Urinary bladder (tissue), 4 donors: Measurements from ENCODE around the gene KLHL8. TPM values are rescaled to one million over a fixed set of nuclear protein-coding genes. Genes with fewer than 3 reads are reported as not detected.
"Not testable (repeated sequence)": the region's sequence is repeated elsewhere in the genome, so short reads cannot be mapped to it uniquely, and the experiment has no call there.

Experiments used
- DNase-seq: peaks from one replicate; pipeline ENCODE4 v3.0.0-alpha.2; 2015; ENCODE audit errors: extremely low spot score
- H3K27ac ChIP-seq: one replicate; pipeline ENCODE4 v1.5.1; 2013; ENCODE audit warnings: low read depth, mild to moderate bottlenecking, moderate library complexity
- H3K36me3 ChIP-seq: one replicate; pipeline ENCODE4 v1.6.1; 2013; ENCODE audit warnings: mild to moderate bottlenecking, moderate library complexity; ENCODE audit not compliant: insufficient read depth
- H3K4me1 ChIP-seq: one replicate; pipeline ENCODE4 v1.6.1; 2013; ENCODE audit warnings: mild to moderate bottlenecking, moderate library complexity; ENCODE audit not compliant: insufficient read depth
- H3K4me3 ChIP-seq: one replicate; pipeline ENCODE4 v1.5.1; 2013; ENCODE audit warnings: low read depth, low read length
- WGBS: extraction: QIAGEN DNeasy Blood & Tissue Kit; methylation state at CpG from one replicate; pipeline ENCODE4 v1.1.7; 2013; 5-methylcytosine and 5-hydroxymethylcytosine counted together
- polyA plus RNA-seq: library from polyadenylated mRNA; stranded (reverse); fragments of 200-250 nt; gene quantifications from one replicate; pipeline ENCODE4 v1.2.3, GENCODE V29; 2013
- total RNA-seq: library from RNA; depleted of rRNA; stranded (reverse); fragments of >200 nt; gene quantifications from one replicate; pipeline ENCODE4 v1.2.3, GENCODE V29; 2014
- donor health status: healthy with polysubstance abuse.
- donor health status: healthy.

The KLHL8 gene
- total and polyA plus RNA-seq, 2 donors, result 7.2 to 32.7 TPM

DNA sequence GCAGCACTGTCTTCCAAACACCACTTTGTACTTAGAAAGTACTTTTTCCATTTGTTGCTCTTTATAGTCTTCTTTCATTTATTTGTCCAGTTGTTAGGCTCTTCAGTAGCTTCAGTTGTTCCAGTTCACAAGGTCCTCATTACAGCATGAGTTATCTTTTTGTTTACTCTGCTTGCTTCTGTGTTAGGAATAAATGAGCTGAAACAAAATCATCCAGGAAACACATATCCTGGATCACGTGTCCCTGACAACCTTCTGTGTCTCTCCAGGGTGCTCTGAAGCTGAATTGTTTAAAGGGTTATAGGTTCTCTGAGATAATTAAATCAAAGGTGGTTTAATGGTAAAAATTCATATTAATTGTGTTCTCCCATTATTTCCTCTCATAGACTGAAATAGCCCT is 19.9 kb upstream of the KLHL8 start:
- Histone ChIP-seq H3K4me3 (no peak overlapping the region), H3K27ac (no peak overlapping the region), H3K4me1 (no peaks in the 10 kb centered on the region), H3K36me3 (no peaks in the 10 kb centered on the region)
- no peak for DNase-seq
- WGBS, result 26% methylated on average over 1 of the region's 1 CpG

DNA sequence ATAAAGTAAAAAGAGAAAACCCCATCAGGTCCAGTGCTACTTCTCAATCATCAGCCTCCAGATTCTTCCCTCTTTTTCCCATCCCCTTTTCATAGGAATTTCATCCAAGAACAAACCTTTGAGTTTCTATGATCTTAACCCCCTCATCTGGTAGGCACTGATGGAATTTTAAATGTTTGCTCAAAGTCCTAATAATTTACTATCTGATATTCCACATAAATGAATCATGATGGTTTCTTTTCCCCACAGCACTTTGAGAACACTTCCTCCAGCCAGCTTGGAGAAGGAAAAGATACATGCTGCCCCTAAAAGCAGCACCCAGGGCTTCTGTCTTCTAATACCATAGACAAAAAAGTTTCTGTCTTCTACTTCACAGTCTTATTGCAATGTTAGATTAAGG is 19.4 kb upstream of the KLHL8 start:
- no peak overlapping the region for H3K27ac ChIP-seq
- H3K4me3 ChIP-seq, result no peak overlapping the region
- no peak for DNase-seq
- H3K36me3 ChIP-seq, result no peaks in the 10 kb centered on the region
- H3K4me1 ChIP-seq, result no peaks in the 10 kb centered on the region

DNA sequence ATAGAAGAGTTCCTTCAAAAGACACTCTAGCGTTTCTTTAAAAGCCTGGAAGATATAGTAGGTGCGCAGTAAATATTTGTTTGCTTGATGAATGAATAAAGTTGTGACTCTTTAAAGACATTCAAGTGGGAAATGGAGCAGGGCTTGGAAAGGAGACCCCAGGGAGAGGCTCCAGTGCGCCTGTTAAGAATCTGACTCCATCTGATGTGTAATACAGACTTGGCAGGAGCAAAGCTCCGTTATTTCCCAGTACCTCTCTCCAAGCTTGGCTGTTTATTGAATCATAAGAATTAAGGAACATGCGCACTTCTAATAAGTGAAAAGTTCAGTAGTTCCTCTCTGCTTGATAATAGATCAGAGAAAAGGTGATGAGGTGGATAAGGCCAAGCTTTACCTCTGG is 18.8 kb upstream of the KLHL8 start:
- Histone ChIP-seq H3K4me1 (no peaks in the 10 kb centered on the region), H3K36me3 (no peaks in the 10 kb centered on the region), H3K4me3 (no peak overlapping the region), H3K27ac (no peak overlapping the region)
- WGBS, result 83% methylated on average over 5 of the region's 5 CpGs
- DNase-seq, result no peak

DNA sequence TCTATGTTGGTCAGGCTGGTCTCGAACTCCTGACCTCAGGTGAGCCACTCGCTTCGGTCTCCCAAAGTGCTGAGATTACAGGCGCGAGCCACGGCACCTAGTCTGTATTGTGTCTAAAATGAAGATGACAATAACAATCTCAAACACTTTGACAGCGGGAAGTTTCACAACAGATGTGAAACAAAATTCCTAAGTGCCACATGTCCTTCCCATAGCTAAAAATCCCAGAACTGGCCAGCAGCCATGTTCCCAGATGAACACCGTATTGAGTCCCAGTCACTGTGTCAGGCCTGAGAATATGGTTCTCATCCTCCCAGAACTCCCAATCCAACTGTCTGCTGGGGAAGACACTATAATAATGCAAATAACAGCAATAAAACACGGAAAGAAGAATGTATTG is 16.4 kb upstream of the KLHL8 start:
- Histone ChIP-seq H3K4me1 (no peaks in the 10 kb centered on the region), H3K36me3 (no peaks in the 10 kb centered on the region), H3K4me3 (no peak overlapping the region), H3K27ac (no peak overlapping the region)
- DNase-seq, result no peak
- 85% methylated on average over 9 of the region's 9 CpGs for WGBS

DNA sequence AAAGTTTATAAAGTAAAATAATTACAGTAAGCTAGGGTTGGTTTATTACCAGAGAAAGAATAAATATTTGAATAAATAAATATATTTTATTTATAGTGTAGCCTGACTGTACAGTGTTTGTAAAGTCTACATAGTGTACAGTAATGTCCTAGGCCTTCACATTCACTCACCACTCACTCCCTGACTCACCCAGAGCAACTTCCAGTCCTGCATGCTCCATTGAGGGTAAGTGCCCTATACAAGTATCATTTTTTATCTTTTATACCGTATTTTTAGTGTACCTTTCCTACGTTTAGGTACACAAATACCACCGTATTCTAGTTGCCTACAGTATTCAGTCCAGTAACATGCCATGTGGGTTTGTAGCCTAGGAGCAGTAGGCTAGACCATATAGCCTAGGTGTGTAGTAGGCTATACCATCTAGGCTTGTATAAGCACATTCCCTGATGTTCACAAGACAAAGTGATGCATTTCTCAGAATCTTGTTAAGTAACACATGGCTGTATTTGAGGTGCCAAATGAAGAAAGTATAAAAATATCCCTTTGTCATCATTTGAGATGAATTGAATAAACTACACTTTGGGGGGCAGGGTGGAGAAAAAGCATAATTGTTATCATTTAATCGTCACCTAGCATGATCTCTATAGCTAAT is 14.7 kb upstream of the KLHL8 start:
- peak overlapping the region; percentile 39 for H3K4me3 ChIP-seq
- 48% methylated on average over 4 of the region's 4 CpGs for WGBS
- no peaks in the 10 kb centered on the region for H3K4me1 ChIP-seq
- DNase-seq, result no peak
- no peaks in the 10 kb centered on the region for H3K36me3 ChIP-seq
- no peak overlapping the region for H3K27ac ChIP-seq

DNA sequence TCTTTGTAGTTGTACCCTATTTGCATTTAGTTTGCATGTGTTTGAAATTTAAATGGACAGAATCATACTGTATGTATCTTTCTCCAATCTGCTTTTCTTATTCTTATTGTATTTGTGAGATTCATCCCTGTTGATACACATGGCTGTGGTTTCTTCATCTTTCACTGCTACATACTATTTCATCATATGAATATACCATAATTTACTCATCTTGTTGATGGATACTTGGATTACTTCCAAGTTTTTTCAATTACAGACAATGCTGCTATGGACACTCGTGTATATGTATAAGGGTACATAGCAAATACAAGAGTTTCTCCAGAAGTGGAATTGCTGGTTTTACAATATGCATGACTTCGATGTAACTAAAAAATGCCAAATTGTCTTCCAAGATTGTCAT is 11.8 kb upstream of the KLHL8 start:
- H3K4me1 ChIP-seq, result no peaks in the 10 kb centered on the region
- H3K27ac ChIP-seq, result no peak overlapping the region
- WGBS, result 81% methylated on average over 2 of the region's 2 CpGs
- DNase-seq, result no peak
- H3K36me3 ChIP-seq, result no peaks in the 10 kb centered on the region
- H3K4me3 ChIP-seq, result no peak overlapping the region

DNA sequence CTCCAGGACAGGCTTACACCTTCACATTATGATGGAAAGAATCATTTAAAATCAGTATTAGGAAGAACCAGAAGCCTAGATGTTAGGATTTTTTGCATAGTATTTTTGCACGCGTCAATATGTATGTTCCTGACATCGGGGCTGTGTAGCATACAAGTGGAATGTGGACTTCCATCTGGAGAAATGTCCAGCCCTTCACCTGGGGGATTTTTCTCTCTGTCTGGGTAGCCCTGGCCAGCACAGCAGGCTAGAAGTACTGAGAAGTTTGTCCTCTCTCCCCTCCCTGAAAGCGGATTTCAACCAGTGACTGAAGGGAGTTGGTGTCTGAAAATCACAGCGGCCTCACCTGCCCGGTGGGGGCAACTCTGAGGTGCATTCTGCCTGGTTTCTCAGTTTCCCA is 10.4 kb upstream of the KLHL8 start:
- WGBS, result 82% methylated on average over 6 of the region's 6 CpGs
- H3K4me3 ChIP-seq, result no peak overlapping the region
- H3K27ac ChIP-seq, result no peak overlapping the region
- no peaks in the 10 kb centered on the region for H3K4me1 ChIP-seq
- DNase-seq, result no peak
- H3K36me3 ChIP-seq, result no peaks in the 10 kb centered on the region

DNA sequence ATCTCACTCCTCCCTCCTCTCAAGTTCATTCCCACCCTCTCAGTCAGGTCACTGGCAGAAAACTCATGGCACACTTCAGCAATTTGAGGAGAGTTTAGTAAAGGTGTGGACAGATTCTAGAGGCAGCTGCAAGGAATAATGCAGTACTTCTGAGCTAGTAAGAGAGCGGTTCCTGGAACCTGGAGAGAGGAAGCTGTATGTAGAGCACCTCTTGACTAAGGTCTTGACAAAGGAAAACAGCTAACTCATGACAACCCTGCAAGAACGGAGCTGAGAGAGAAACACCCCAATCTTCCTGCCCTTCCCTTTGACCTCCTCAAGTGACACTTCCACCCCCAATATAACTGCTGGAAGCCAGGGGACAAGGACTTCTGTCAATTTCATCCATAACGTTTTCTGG is 9.6 kb upstream of the KLHL8 start:
- Histone ChIP-seq H3K4me1 (no peaks in the 10 kb centered on the region), H3K36me3 (no peaks in the 10 kb centered on the region), H3K4me3 (no peak overlapping the region), H3K27ac (no peak overlapping the region)
- DNase-seq, result no peak
- 73% methylated on average over 3 of the region's 3 CpGs for WGBS

DNA sequence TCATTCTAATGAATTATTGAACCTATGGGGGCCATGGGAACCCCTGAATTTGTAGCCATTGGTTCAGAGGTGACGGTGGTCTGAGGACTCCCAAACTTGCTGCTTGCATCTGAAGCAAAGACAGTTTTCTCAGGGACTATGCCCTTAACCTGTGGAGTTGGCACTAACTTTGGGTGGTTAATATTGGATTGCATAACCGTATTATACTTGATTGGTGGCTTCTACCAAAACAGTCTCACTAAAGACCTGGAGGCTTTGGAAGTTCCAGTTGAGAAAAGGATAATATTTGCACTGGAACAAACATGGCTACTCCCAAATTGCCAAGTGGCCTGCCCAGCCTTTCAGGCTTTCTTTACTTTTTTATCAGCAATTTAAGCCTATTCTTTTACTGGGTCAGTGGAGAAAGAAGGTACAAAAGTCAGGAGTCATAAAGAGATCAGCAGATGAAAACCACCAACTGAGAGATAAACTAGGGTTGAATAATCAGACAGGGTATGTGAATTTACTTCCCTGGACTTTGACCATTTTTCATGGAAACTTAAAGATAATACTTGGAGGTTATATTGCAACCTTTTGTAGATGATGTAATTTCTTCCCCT is 7.9 kb upstream of the KLHL8 start:
- Histone ChIP-seq H3K27ac (no peak overlapping the region), H3K4me1 (no peaks in the 10 kb centered on the region), H3K36me3 (no peaks in the 10 kb centered on the region), H3K4me3 (no peak overlapping the region)
- WGBS, result 95% methylated on average over 2 of the region's 2 CpGs
- no peak for DNase-seq

DNA sequence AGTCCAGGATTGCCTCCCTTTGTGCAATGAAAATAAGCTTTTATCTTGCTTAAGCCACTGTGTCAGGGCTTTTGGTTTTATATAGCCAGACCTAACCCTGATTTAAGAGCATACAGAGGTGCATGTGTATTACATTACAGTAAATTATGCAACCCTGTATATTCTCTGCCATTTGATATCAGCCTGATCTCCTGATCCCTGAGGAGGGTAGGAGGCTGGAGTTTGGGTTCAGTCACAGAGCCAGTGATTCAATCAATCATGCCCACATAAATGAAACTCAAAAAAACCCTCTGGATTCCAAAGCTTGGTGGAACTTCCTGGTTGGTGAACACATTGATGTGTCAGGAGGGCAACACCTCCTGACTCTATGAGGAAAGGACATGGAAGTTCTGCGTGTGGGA is 7.3 kb upstream of the KLHL8 start:
- Histone ChIP-seq H3K4me3 (no peak overlapping the region), H3K27ac (no peak overlapping the region), H3K36me3 (no peaks in the 10 kb centered on the region), H3K4me1 (no peaks in the 10 kb centered on the region)
- DNase-seq, result no peak
- 95% methylated on average over 1 of the region's 1 CpG for WGBS

DNA sequence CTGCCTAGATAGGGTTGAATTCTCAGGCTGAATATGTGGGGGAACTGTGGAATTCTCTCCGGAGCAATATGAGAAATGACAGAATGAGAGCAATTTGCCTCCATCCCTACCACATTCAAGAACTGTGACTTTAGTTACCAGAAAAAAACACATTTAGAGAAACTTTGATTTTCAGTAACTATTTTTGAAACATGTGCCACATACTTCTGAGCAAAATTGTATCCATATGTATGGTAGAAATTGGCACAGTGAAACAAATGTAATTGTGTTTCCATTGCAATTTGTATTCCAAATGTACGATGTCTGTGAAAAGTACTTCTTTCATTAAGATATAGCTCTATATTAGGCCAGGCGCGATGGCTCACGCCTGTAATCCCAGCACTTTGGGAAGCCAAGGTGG is 5.5 kb upstream of the KLHL8 start:
- no peak overlapping the region for H3K4me3 ChIP-seq
- no peaks in the 10 kb centered on the region for H3K4me1 ChIP-seq
- 94% methylated on average over 5 of the region's 5 CpGs for WGBS
- no peak overlapping the region for H3K27ac ChIP-seq
- no peaks in the 10 kb centered on the region for H3K36me3 ChIP-seq
- no peak for DNase-seq

DNA sequence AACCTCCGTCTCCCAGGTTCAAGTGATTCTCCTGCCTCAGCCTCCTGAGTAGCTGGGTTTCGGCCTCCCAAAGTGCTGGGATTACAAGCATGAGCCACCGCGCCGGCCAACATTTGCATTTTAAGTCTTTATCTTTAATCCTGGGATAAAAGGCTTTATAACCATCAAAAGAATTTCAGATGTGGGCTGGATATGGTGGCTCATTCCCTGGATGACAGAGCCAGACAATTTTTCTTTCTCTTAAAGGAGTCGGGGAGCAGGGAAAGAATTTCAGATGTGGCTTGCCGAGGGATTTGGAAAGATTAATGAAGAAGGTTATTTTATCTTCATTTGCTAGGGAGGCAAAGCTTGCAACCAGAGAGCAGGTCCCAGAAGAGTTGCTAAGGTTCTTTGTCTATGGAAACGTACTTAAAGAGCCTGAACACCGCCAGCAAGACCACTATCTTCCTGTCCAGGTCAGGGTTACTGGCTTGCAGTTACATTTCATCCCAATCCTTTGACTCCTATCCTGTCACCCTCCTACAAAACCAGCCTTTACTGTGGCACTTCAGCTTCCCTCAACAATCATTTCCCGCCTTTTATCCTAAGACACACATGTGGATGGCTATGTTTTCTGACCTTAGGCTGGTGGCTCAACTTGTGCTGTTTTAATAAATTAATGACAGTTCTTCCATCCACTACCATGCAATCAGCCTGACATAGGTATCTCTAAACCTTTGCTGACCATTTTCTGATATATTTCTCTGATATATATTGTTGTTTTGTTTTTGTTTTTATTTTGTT is 3.9 kb upstream of the KLHL8 start:
- Histone ChIP-seq H3K27ac (no peak overlapping the region), H3K4me1 (no peaks in the 10 kb centered on the region), H3K4me3 (no peak overlapping the region), H3K36me3 (no peaks in the 10 kb centered on the region)
- WGBS, result 30% methylated on average over 10 of the region's 10 CpGs
- no peak for DNase-seq

DNA sequence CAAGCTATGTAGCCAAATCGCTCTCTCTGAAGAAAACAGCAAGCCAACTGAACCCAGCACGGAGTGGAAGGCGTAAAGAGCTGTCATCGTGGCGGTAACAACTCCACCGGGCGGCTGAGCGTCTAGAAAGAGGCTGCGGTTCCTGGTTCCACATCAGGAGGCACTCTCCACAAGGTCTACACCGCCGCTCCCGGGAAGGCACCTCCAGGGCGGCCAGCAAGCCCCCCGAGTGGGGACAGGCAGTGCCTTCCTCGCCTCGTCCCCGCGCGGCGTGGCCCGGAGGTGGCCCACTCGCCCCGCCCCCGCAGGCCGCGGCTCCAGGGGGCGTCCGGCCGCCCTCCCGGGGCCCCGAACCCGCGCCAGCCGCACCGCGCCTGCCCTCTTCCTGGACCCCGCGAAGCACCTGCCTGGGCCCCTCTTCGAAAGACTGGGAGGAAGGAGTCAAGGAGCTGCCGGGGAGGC is 755 bp downstream of the KLHL8 start:
- Histone ChIP-seq H3K4me3 (peak overlapping the region; percentile 89), H3K27ac (peak overlapping the region; percentile 72), H3K4me1 (no peaks in the 10 kb centered on the region), H3K36me3 (no peaks in the 10 kb centered on the region)
- under 1% methylated on average over 40 of the region's 40 CpGs for WGBS
- DNase-seq, result no peak

DNA sequence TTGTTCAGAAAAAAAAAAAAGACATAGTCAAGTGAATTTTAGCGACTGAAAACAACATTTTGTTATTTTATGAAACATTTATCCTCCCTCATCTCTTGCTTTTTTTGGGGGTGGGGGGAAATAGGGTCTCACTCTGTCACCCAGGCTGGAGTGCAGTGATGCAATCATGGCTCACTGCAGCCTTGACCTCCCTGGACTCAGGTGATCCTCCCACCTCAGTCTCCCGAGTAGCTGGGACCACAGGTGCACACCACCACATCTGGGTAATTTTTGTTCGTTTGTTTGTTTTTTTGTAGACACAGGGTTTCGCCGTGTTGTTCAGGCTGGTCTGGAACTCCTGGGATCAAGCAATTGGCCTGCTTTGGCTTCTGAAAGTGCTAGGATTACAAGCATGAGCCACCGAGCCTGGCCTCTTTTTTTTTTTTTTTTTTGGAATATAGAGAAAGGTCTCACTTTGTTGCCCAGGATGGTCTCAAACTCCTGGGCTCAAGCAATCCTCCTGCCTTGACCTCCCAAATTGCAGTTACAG is 3.1 kb downstream of the KLHL8 start:
- H3K27ac ChIP-seq, H3K36me3 ChIP-seq, H3K4me1 ChIP-seq, DNase-seq, H3K4me3 ChIP-seq: not testable (repeated sequence)
- WGBS, result 88% methylated on average over 6 of the region's 6 CpGs
